Measurements from ENCODE around the gene LRRC34.
A peak's percentile ranks its signal among the peaks of the same experiment; 100 is the strongest.

Gene LRRC34

GRCh38 chr3:169760479-169760878 is 52.2 kb downstream of the LRRC34 start:
- CTCF ChIA-PET, result no interaction called here
- POLR2A ChIA-PET (ENCODE audit: low non-redundant PET), result no interaction called here
- H3K27ac ChIP-seq, result no peak overlapping the region
- TF ChIP-seq CTCF (conservative IDR thresholded peaks at IDR 0.05; ENCODE audit: low read depth), result no peak
- no peak for DNase-seq (ENCODE audit: low spot score)

- peak; percentile 36 for DNase-seq (ENCODE audit: low spot score)
- ChIA-PET POLR2A (ENCODE audit: low non-redundant PET) (no interaction called here), CTCF (interaction anchor here (0.7 kb wide), 1 partner anchor 207 kb away, joined by 3 read pairs; no protein-coding TSS in a partner anchor)
- no peak for TF ChIP-seq CTCF (conservative IDR thresholded peaks at IDR 0.05; ENCODE audit: low read depth)
- H3K27ac ChIP-seq, result no peak overlapping the region
These were observed 53.4 kb downstream of the LRRC34 start for GRCh38 chr3:169759256-169759655.

GRCh38 chr3:169758359-169758994 is 54.2 kb downstream of the LRRC34 start:
- no peak for TF ChIP-seq CTCF (conservative IDR thresholded peaks at IDR 0.05; ENCODE audit: low read depth)
- DNase-seq (ENCODE audit: low spot score), result no peak
- H3K27ac ChIP-seq, result no peak overlapping the region
- ChIA-PET POLR2A (ENCODE audit: low non-redundant PET) (no interaction called here), CTCF (no interaction called here)

GRCh38 chr3:169755488-169755887 is 57.2 kb downstream of the LRRC34 start:
- ChIA-PET CTCF (no interaction called here), POLR2A (ENCODE audit: low non-redundant PET) (no interaction called here)
- TF ChIP-seq CTCF (conservative IDR thresholded peaks at IDR 0.05; ENCODE audit: low read depth), result no peak

GRCh38 chr3:169754711-169755110 is 58.0 kb downstream of the LRRC34 start:
- no peak for TF ChIP-seq CTCF (conservative IDR thresholded peaks at IDR 0.05; ENCODE audit: low read depth)
- no peak overlapping the region for H3K27ac ChIP-seq
- DNase-seq (ENCODE audit: low spot score), result no peak
- ChIA-PET CTCF (no interaction called here), POLR2A (ENCODE audit: low non-redundant PET) (interaction anchor here (0.9 kb wide), 1 partner anchor 9 kb away, joined by 3 read pairs; no protein-coding TSS in a partner anchor)

More at GRCh38 chr3:169755488-169755887, 57.2 kb downstream of the LRRC34 start:
- no peak overlapping the region for H3K27ac ChIP-seq
- DNase-seq (ENCODE audit: low spot score), result no peak

GRCh38 chr3:169751875-169752274 is 60.8 kb downstream of the LRRC34 start:
- ChIA-PET POLR2A (ENCODE audit: low non-redundant PET) (no interaction called here), CTCF (interaction anchor here (0.7 kb wide), 1 partner anchor 10 kb away, joined by 4 read pairs; no protein-coding TSS in a partner anchor)
- DNase-seq (ENCODE audit: low spot score), result no peak
- TF ChIP-seq CTCF (conservative IDR thresholded peaks at IDR 0.05; ENCODE audit: low read depth), result no peak
- H3K27ac ChIP-seq, result no peak overlapping the region
